ENCODE measurements around the gene LHFPL2. TPM values are rescaled to one million over a fixed set of nuclear protein-coding genes. Genes with fewer than 3 reads are reported as not detected.

LHFPL2 gene
- total and polyA plus RNA-seq, 9 of the 15 experiments (the other 6 are each of a cell fraction or from before 2014, with no cell fraction given), result 1.0 to 6.6 (median 4.6) TPM

DNA sequence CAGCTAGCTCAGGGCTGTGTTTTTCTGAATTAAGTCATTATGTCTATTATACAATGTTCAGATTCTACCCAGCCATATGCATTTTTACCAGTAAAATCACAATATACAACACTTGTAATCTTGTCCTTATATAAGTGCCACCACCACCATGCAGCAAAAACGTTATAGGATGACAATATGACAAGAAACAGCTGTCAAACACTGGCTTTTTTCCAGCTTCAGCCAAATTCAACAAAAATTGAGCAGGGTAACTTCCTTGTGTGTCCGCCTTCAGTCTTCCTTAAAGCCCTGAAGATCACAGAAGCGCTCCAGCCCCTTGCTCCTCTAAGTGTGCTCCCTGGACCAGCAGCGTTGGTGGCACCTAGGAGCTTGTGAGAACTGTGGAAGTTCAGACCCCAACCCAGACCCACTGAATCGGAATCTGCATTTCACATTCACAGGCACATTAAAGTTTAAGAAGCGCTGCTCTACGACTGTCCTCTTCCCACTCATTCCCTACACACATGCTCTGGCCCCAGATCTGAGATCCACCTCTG lies 111.8 kb downstream of the LHFPL2 start:
- in situ Hi-C loops (cut with MboI) (loop anchor here (10.0 kb wide), 1 partner anchor 428 kb away; no protein-coding TSS in a partner anchor), intact Hi-C loops (cut with micrococcal nuclease) (loop anchor here (5.0 kb wide), 3 partner anchors 214 to 481 kb away; no protein-coding TSS in a partner anchor)
- Histone ChIP-seq H3K4me1 (replicated peaks in 1 of 2; ENCODE audit: control insufficient read depth in 2 of 2, insufficient read depth in 2 of 2, low read length in 2 of 2) (peaks cover 11 to 14% of the 10 kb centered on the region in 2 experiments; a peak in 4 of 5 replicates), H4K20me1 (replicated peaks; ENCODE audit: control insufficient read depth, insufficient read depth, low read length) (no peaks in the 10 kb centered on the region), H3K9ac (ENCODE audit: insufficient read depth in 1 of 2, low read depth in 2 of 2, low read length in 2 of 2) (no peak overlapping the region), H3K79me2 (ENCODE audit: control insufficient read depth, insufficient read depth, low read length) (no peaks in the 10 kb centered on the region), H3K9me1 (ENCODE audit: control insufficient read depth, insufficient read depth, low read length) (no peaks in the 10 kb centered on the region), H2AFZ (ENCODE audit: low read depth, low read length) (no peak overlapping the region), H3K27ac (ENCODE audit: extremely low read depth, low read depth, low read length) (no peak overlapping the region), H3K9me3 (replicated peaks; ENCODE audit: control insufficient read depth, insufficient read depth, low read depth, low read length) (no peaks in the 10 kb centered on the region), H3K4me2 (ENCODE audit: insufficient read depth, low read length) (no peak overlapping the region), H3K4me3 (no peak overlapping the region), H3K27me3 (ENCODE audit: control insufficient read depth in 2 of 2, insufficient read depth in 2 of 2, low read length in 2 of 2) (no peaks in the 10 kb centered on the region), H3K36me3 (ENCODE audit: control insufficient read depth, insufficient read depth, low read length) (no peaks in the 10 kb centered on the region)
- WGBS (ENCODE audit: insufficient coverage, low coverage, missing lambda C conversion rate), result 63% methylated on average over 7 of the region's 7 CpGs
- CTCF ChIA-PET (ENCODE audit: low intra/inter-chr PET ratio), result no interaction called here
- FAIRE-seq (no peak), ATAC-seq (no peak), DNase-seq (ENCODE audit: extremely low read depth in 1 of 4, low spot score in 3 of 4) (no peak)
- POLR2A ChIA-PET, result interaction anchor here (0.7 to 1.1 kb wide), 4 partner anchors 12 to 88 kb away, joined by 3 read pairs; no protein-coding TSS in a partner anchor
- no TSS peak for BruUV-seq (replicated peaks)
- TF ChIP-seq SNIP1 (IDR thresholded peaks at IDR 0.05; ENCODE audit: low read depth), result no peak
- no peak for TF ChIP-seq YY1 (IDR thresholded peaks at IDR 0.05; ENCODE audit: borderline replicate concordance in 1 of 3, control insufficient read depth in 1 of 3, extremely low read depth in 1 of 3, insufficient read depth in 3 of 3, insufficient read length in 1 of 3, insufficient replicate concordance in 2 of 3, low read depth in 1 of 3, low read length in 2 of 3)
- no peak for TF ChIP-seq MEF2D (tag; conservative IDR thresholded peaks at IDR 0.05; ENCODE audit: low read depth)
- no peak for TF ChIP-seq ZNF274 (IDR thresholded peaks at IDR 0.05; ENCODE audit: borderline replicate concordance, low read depth, low read length)
- no peak for TF ChIP-seq GABPB2 (CRISPR knock-in tag; conservative IDR thresholded peaks at IDR 0.05)
- no peak for TF ChIP-seq MCM3 (IDR thresholded peaks at IDR 0.05)
- no peak for TF ChIP-seq NR4A1 (CRISPR knock-in tag; IDR thresholded peaks at IDR 0.05)
- TF ChIP-seq NR4A1 (tag; IDR thresholded peaks at IDR 0.05), result no peak
- TF ChIP-seq CAMTA2 (CRISPR knock-in tag; conservative IDR thresholded peaks at IDR 0.05), result no peak
- no peak for TF ChIP-seq NCOA2 (IDR thresholded peaks at IDR 0.05; ENCODE audit: partially characterized antibody in 2 of 2)
- no peak for TF ChIP-seq ZNF511 (CRISPR knock-in tag; IDR thresholded peaks at IDR 0.05)
- no peak for TF ChIP-seq SMAD2 (IDR thresholded peaks at IDR 0.05; ENCODE audit: low read depth, low read length)
- no peak for TF ChIP-seq GABPA (tag; conservative IDR thresholded peaks at IDR 0.05; ENCODE audit: low read depth)
- TF ChIP-seq ZFP36 (IDR thresholded peaks at IDR 0.05; ENCODE audit: low read depth, low read length, partially characterized antibody), result no peak
- no peak for TF ChIP-seq SRSF9 (IDR thresholded peaks at IDR 0.05; ENCODE audit: borderline replicate concordance, low read depth, low read length)
- TF ChIP-seq ATF6 (CRISPR knock-in tag; IDR thresholded peaks at IDR 0.05), result no peak

All from K562 (cell line).